Measurements from ENCODE around the gene PPP1R15B. TPM values are rescaled to one million over a fixed set of nuclear protein-coding genes. Genes with fewer than 3 reads are reported as not detected.
A peak's percentile ranks its signal among the peaks of the same experiment; 100 is the strongest.

PPP1R15B gene
- total and polyA plus RNA-seq, 2 donors from 2014 or later = 12.3 to 41.6 TPM

DNA sequence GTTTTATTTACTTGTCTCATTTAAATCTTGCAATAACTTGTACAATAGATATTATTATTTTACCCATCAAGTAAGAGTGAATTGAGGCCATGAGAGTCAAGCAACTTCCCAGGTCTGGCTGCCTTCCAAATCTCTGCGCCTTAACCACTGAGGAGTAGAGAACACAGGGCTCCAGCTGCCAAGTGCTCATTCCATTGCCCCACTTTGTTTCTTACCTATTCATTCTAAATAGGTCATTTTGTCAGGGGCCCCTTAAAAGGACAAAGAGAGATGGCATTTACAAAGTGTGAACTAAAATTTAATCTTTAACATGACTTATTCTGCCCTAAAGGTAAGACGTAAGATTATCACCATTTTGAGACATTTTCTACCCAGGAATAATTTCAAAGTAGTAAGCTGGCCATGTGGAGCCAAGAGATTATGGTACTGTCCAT, 3.5 kb downstream of the PPP1R15B start:
- no peaks in the 10 kb centered on the region for H3K27me3 ChIP-seq (ENCODE audit: control insufficient read depth, insufficient read depth, low read length)
- peak overlapping the region; percentile 70 to 99 (median 98) for H3K9ac ChIP-seq (ENCODE audit: low read length in 3 of 3)
- peaks cover 4 to 10% (median 7%) of the 10 kb centered on the region in 3 donors for H3K36me3 ChIP-seq (ENCODE audit: control insufficient read depth in 2 of 3, insufficient read depth in 3 of 3, low read length in 3 of 3)
- FAIRE-seq (peak; percentile 3), DNase-seq (peak in 2 of 5 donors; percentile 53 to 76)
- peaks cover 2 to 5% (median 3%) of the 10 kb centered on the region in 3 donors for H3K4me1 ChIP-seq (ENCODE audit: control insufficient read depth in 2 of 3, insufficient read depth in 2 of 3, low read depth in 1 of 3, low read length in 3 of 3)
- no peaks in the 10 kb centered on the region for H3K9me3 ChIP-seq (ENCODE audit: control insufficient read depth in 2 of 3, insufficient read depth in 1 of 3, low read length in 3 of 3)
- peak overlapping the region; percentile 44 to 65 for H3K27ac ChIP-seq (ENCODE audit: low read depth in 2 of 2, low read length in 2 of 2)
- H3K4me3 ChIP-seq (ENCODE audit: low read length in 3 of 3) = peak overlapping the region; percentile 79 to 98 (median 90)
- intact Hi-C loops (cut with DNase I) = no loop called here
- TF ChIP-seq, protein P1, sequence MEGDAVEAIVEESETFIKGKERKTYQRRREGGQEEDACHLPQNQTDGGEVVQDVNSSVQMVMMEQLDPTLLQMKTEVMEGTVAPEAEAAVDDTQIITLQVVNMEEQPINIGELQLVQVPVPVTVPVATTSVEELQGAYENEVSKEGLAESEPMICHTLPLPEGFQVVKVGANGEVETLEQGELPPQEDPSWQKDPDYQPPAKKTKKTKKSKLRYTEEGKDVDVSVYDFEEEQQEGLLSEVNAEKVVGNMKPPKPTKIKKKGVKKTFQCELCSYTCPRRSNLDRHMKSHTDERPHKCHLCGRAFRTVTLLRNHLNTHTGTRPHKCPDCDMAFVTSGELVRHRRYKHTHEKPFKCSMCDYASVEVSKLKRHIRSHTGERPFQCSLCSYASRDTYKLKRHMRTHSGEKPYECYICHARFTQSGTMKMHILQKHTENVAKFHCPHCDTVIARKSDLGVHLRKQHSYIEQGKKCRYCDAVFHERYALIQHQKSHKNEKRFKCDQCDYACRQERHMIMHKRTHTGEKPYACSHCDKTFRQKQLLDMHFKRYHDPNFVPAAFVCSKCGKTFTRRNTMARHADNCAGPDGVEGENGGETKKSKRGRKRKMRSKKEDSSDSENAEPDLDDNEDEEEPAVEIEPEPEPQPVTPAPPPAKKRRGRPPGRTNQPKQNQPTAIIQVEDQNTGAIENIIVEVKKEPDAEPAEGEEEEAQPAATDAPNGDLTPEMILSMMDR (IDR thresholded peaks at IDR 0.05; ENCODE audit: borderline replicate concordance, extremely low read depth, insufficient read depth) = no peak

DNA sequence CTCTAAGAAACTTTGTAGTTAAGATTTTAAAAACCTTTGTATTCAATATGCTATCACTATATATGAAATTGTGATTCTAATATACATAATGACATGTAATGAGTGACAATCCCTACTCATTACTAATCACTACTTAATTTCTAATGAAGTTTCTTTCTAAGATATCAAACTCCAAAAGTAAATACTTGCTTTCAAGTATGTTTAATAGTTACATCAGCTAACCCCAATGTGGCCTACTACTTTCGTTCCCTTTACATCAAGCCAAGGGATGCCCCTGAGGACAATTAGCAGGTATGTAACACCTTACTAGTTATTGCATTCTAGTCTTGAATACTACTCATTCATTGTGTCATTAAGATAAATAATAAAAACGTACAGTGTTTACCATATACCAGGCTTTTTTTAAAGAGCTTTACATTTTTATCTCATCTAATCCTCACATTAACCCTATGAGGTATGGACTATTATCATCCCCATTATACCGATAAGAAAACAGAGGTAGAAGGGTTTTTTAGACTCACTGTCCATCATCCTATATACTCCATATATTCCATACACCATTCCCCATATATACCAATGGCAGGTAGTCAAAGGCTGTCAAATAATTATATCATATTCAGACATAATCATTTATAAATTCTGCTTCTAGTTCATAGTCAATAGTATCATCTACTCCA, 4.2 kb downstream of the PPP1R15B start:
- FAIRE-seq = no peak

DNA sequence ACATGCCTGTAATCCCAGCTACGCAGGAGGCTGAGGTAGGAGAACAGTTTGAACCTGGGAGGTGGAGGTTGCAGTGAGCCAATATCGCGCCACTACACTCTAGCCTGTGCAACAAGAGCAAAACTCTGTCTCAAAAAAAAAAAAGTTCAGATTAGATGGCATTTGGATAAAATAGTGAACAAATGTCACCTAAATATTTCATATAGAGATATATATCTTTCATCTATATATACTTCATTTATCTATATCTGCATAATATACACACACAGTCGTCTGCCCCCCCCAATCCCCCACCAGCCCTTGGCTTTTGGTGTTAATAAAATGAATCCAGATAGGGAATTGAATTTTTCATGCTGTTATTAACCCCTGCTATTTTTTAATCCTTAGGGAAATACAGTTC, 5.0 kb downstream of the PPP1R15B start:
- peak overlapping the region; percentile 8 to 98 (median 90) for H3K4me3 ChIP-seq (ENCODE audit: low read length in 3 of 3)
- H3K4me1 ChIP-seq (ENCODE audit: control insufficient read depth in 2 of 3, insufficient read depth in 2 of 3, low read depth in 1 of 3, low read length in 3 of 3) = peaks cover 0 to 5% (median 3%) of the 10 kb centered on the region in 3 donors
- no peaks in the 10 kb centered on the region for H3K27me3 ChIP-seq (ENCODE audit: control insufficient read depth, insufficient read depth, low read length)
- no peaks in the 10 kb centered on the region for H3K9me3 ChIP-seq (ENCODE audit: control insufficient read depth in 2 of 3, insufficient read depth in 1 of 3, low read length in 3 of 3)
- FAIRE-seq (no peak), DNase-seq (no peak)
- H3K36me3 ChIP-seq (ENCODE audit: control insufficient read depth in 2 of 3, insufficient read depth in 3 of 3, low read length in 3 of 3) = peaks cover 4 to 14% (median 10%) of the 10 kb centered on the region in 3 donors
- intact Hi-C loops (cut with DNase I) = no loop called here
- no peak overlapping the region for H3K27ac ChIP-seq (ENCODE audit: low read depth in 2 of 2, low read length in 2 of 2)
- TF ChIP-seq, protein P1 (IDR thresholded peaks at IDR 0.05; ENCODE audit: borderline replicate concordance, extremely low read depth, insufficient read depth) = no peak
- peak overlapping the region in 1 of 3 donors; percentile 98 for H3K9ac ChIP-seq (ENCODE audit: low read length in 3 of 3)

More for the DNA sequence above, 4.2 kb downstream of the PPP1R15B start:
- H3K4me3 ChIP-seq (ENCODE audit: low read length in 3 of 3) = peak overlapping the region; percentile 79 to 98 (median 90)
- H3K4me1 ChIP-seq (ENCODE audit: control insufficient read depth in 2 of 3, insufficient read depth in 2 of 3, low read depth in 1 of 3, low read length in 3 of 3) = peaks cover 2 to 5% (median 3%) of the 10 kb centered on the region in 3 donors
- no peak for DNase-seq
- H3K27me3 ChIP-seq (ENCODE audit: control insufficient read depth, insufficient read depth, low read length) = no peaks in the 10 kb centered on the region
- H3K9me3 ChIP-seq (ENCODE audit: control insufficient read depth in 2 of 3, insufficient read depth in 1 of 3, low read length in 3 of 3) = no peaks in the 10 kb centered on the region
- TF ChIP-seq, protein P1 (IDR thresholded peaks at IDR 0.05; ENCODE audit: borderline replicate concordance, extremely low read depth, insufficient read depth) = no peak
- H3K9ac ChIP-seq (ENCODE audit: low read length in 3 of 3) = peak overlapping the region; percentile 70 to 99 (median 98)
- H3K36me3 ChIP-seq (ENCODE audit: control insufficient read depth in 2 of 3, insufficient read depth in 3 of 3, low read length in 3 of 3) = peaks cover 4 to 13% (median 10%) of the 10 kb centered on the region in 3 donors
- no peak overlapping the region for H3K27ac ChIP-seq (ENCODE audit: low read depth in 2 of 2, low read length in 2 of 2)
- intact Hi-C loops (cut with DNase I) = no loop called here

All from kidney (tissue), 14 donors.